GM12864 (cell line): ENCODE measurements around the gene RNASE7.
A peak's percentile ranks its signal among the peaks of the same experiment; 100 is the strongest.
"Not testable (repeated sequence)": the region's sequence is repeated elsewhere in the genome, so short reads cannot be mapped to it uniquely, and the experiment has no call there.

Source experiments
- DNase-seq: peaks from one replicate; pipeline ENCODE4 v3.0.0-alpha.2; 2011; ENCODE audit warnings: low read depth
- H3K4me3 ChIP-seq: 2 replicates; pipeline ENCODE4 v1.5.1; 2011; ENCODE audit warnings: mild to moderate bottlenecking, low read depth, low read length, control low read depth
- CTCF ChIP-seq: IDR thresholded peaks from 2 replicates; pipeline ENCODE4 v1.5.1; 2011; ENCODE audit warnings: low read depth, mild to moderate bottlenecking, moderate library complexity, low read length, control low read depth, inconsistent platforms; ENCODE audit errors: missing control alignments

RNASE7 gene

GRCh38 chr14:21036751-21037150 is 5.4 kb upstream of the RNASE7 start:
- DNase-seq, result no peak
- no peak for TF ChIP-seq CTCF

GRCh38 chr14:21037156-21037555 is 5.0 kb upstream of the RNASE7 start:
- TF ChIP-seq CTCF, result no peak
- H3K4me3 ChIP-seq, result no peak overlapping the region
- no peak for DNase-seq

More at GRCh38 chr14:21036751-21037150, 5.4 kb upstream of the RNASE7 start:
- no peak overlapping the region for H3K4me3 ChIP-seq

GRCh38 chr14:21038441-21039422 is 3.4 kb upstream of the RNASE7 start:
- DNase-seq, result no peak
- TF ChIP-seq CTCF, result no peak
- no peak overlapping the region for H3K4me3 ChIP-seq

GRCh38 chr14:21039585-21040369 is 2.4 kb upstream of the RNASE7 start:
- no peak overlapping the region for H3K4me3 ChIP-seq
- TF ChIP-seq CTCF, result peak; percentile 57
- peak; percentile 8 for DNase-seq

GRCh38 chr14:21040370-21040925 is 1.7 kb upstream of the RNASE7 start:
- no peak overlapping the region for H3K4me3 ChIP-seq
- TF ChIP-seq CTCF, result no peak
- DNase-seq, result no peak

GRCh38 chr14:21040941-21041340 is 1.2 kb upstream of the RNASE7 start:
- not testable (repeated sequence) for H3K4me3 ChIP-seq, DNase-seq

- no peak for TF ChIP-seq CTCF
- no peak overlapping the region for H3K4me3 ChIP-seq
- DNase-seq, result no peak
Observed at GRCh38 chr14:21042918-21043317, 756 bp downstream of the RNASE7 start.
